Fibroblast of lung (primary cell): Measurements from ENCODE around the gene P2RY8. TPM values are rescaled to one million over a fixed set of nuclear protein-coding genes. Genes with fewer than 3 reads are reported as not detected.
"Not testable (repeated sequence)": the region's sequence is repeated elsewhere in the genome, so short reads cannot be mapped to it uniquely, and the experiment has no call there.

Experiments used
- DNase-seq, 2 donors: peaks; one replicate each; pipeline versions ENCODE4 v3.0.0 to v3.0.0-alpha.2; 2010; ENCODE audit warnings: low read depth in 2 of 2
- H2AFZ ChIP-seq: 2 replicates; pipeline ENCODE4 v1.5.1; 2012; ENCODE audit warnings: low read length, control low read depth, inconsistent platforms
- H3K27ac ChIP-seq: 2 replicates; pipeline ENCODE4 v1.5.1; 2011; ENCODE audit warnings: low read length, control low read depth; ENCODE audit not compliant: insufficient read depth
- H3K27me3 ChIP-seq: 2 replicates; pipeline ENCODE4 v1.5.1; 2011; ENCODE audit warnings: mild to moderate bottlenecking, low read length; ENCODE audit not compliant: control insufficient read depth, insufficient read depth
- H3K36me3 ChIP-seq: 2 replicates; pipeline ENCODE4 v1.5.1; 2011; ENCODE audit warnings: low read length; ENCODE audit not compliant: control insufficient read depth, insufficient read depth
- H3K4me1 ChIP-seq: 2 replicates; pipeline ENCODE4 v1.5.1; 2011; ENCODE audit warnings: low read length; ENCODE audit not compliant: control insufficient read depth, insufficient read depth; ENCODE audit errors: extremely low read depth
- H3K4me2 ChIP-seq: 2 replicates; pipeline ENCODE4 v1.5.1; 2011; ENCODE audit warnings: low read length, control low read depth; ENCODE audit not compliant: insufficient read depth; ENCODE audit errors: extremely low read depth
- H3K4me3 ChIP-seq, 4 experiments: fragments of 200-600 bp in 1 of 4; sonication (generic) in 1 of 4; replicated peaks in 1 of 4; 2 replicates each; pipeline ENCODE4 v1.5.1; 2011 to 2016; ENCODE audit warnings: low read length in 4 of 4, low read depth in 3 of 4, mild to moderate bottlenecking in 3 of 4, control low read depth in 2 of 4, inconsistent platforms in 1 of 4, mixed read lengths in 1 of 4; ENCODE audit not compliant: insufficient read depth in 1 of 4; ENCODE audit errors: control extremely low read depth in 1 of 4
- H3K79me2 ChIP-seq: 2 replicates; pipeline ENCODE4 v1.5.1; 2012; ENCODE audit warnings: mild to moderate bottlenecking, low read length, inconsistent platforms; ENCODE audit not compliant: control insufficient read depth, insufficient read depth
- H3K9ac ChIP-seq: 2 replicates; pipeline ENCODE4 v1.5.1; 2011; ENCODE audit warnings: mild to moderate bottlenecking, low read length, control low read depth; ENCODE audit not compliant: insufficient read depth
- H3K9me3 ChIP-seq: 2 replicates; pipeline ENCODE4 v1.5.1; 2012; ENCODE audit warnings: low read depth, low read length; ENCODE audit not compliant: control insufficient read depth, insufficient read depth
- H4K20me1 ChIP-seq: 2 replicates; pipeline ENCODE4 v1.5.1; 2011; ENCODE audit warnings: low read length; ENCODE audit not compliant: control insufficient read depth, insufficient read depth; ENCODE audit errors: extremely low read depth
- CTCF ChIP-seq, 2 donors: IDR thresholded peaks in 1 of 2; conservative IDR thresholded peaks in 1 of 2; 1 replicate in 1 of 2; 2 replicates in 1 of 2; pipeline ENCODE4 v1.5.1; 2011 to 2012; ENCODE audit warnings: low read length in 2 of 2, control low read depth in 1 of 2, inconsistent platforms in 1 of 2, low read depth in 1 of 2, mild to moderate bottlenecking in 1 of 2
- EZH2 ChIP-seq: IDR thresholded peaks from 2 replicates; pipeline ENCODE4 v1.5.1; 2012; ENCODE audit warnings: low read length, control low read depth, mild to moderate bottlenecking; ENCODE audit errors: missing control alignments
- polyA plus RNA-seq, 2 donors: library from polyadenylated mRNA; depleted of rRNA in 1 of 2; stranded (reverse) in 1 of 2; unstranded in 1 of 2; fragments of >200 nt; gene quantifications; 2 replicates each; pipeline ENCODE4 v1.2.1, GENCODE V29; 2011 to 2012; ENCODE audit warnings: missing spikeins in 1 of 2
- total RNA-seq: library from RNA; depleted of rRNA; stranded (reverse); fragments of >200 nt; gene quantifications from 2 replicates; pipeline ENCODE4 v1.2.1, GENCODE V29; 2014

The P2RY8 gene
- total and polyA plus RNA-seq, 2 donors (not counting 1 experiment from before 2014, with no cell fraction given), result not detected

DNA sequence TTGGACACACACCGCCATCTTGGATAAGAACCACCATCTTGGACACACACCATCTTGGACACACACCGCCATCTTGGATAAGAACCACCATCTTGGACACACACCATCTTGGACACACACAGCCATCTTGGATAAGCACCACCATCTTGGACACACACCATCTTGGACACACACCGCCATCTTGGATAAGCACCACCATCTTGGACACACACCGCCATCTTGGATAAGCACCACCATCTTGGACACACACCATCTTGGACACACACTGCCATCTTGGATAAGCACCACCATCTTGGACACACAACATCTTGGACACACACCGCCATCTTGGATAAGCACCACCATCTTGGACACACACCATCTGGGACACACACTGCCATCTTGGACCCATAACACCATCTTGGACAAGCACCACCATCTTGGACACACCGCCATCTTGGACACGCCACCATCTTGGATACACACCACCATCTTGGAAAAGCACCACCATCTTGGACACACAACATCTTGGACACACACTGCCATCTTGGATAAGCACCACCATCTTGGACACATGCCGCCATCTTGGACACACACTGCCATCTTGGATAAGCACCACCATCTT lies 88.9 kb downstream of the P2RY8 start:
- H3K36me3 ChIP-seq, H3K4me1 ChIP-seq, H3K4me2 ChIP-seq, DNase-seq, H3K27me3 ChIP-seq, H3K9ac ChIP-seq, H2AFZ ChIP-seq, H3K4me3 ChIP-seq, H3K27ac ChIP-seq, H4K20me1 ChIP-seq, H3K9me3 ChIP-seq: not testable (repeated sequence)
- peaks cover 22% of the 10 kb centered on the region for H3K79me2 ChIP-seq

GRCh38 chrX:1446984-1447968 lies 89.7 kb downstream of the P2RY8 start:
- H3K4me1 ChIP-seq, H3K27ac ChIP-seq, H2AFZ ChIP-seq, H3K27me3 ChIP-seq, H4K20me1 ChIP-seq, H3K9me3 ChIP-seq, DNase-seq, H3K4me2 ChIP-seq, H3K36me3 ChIP-seq, H3K9ac ChIP-seq, H3K4me3 ChIP-seq: not testable (repeated sequence)
- peaks cover 22% of the 10 kb centered on the region for H3K79me2 ChIP-seq

GRCh38 chrX:1444561-1445500 lies 92.2 kb downstream of the P2RY8 start:
- Histone ChIP-seq H3K9me3 (no peaks in the 10 kb centered on the region), H3K27me3 (no peaks in the 10 kb centered on the region), H3K79me2 (peaks cover 10% of the 10 kb centered on the region), H2AFZ (no peak overlapping the region), H3K27ac (no peak overlapping the region), H3K4me2 (no peak overlapping the region), H3K4me3 (no peak overlapping the region), H3K9ac (no peak overlapping the region), H4K20me1 (no peaks in the 10 kb centered on the region), H3K36me3 (no peaks in the 10 kb centered on the region), H3K4me1 (no peaks in the 10 kb centered on the region)
- no peak for DNase-seq
- no peak for TF ChIP-seq EZH2
- TF ChIP-seq CTCF (conservative IDR thresholded peaks at IDR 0.05 in 1 of 2, IDR thresholded peaks at IDR 0.05 in 1 of 2; ENCODE audit: low read depth in 1 of 2, low read length in 2 of 2), result no peak
